KMS-11 (cell line): ENCODE data around the gene CRABP1.

Source experiments
- H2AFZ ChIP-seq: fragments of 200-600 bp; sonication (generic); 2 replicates; pipeline ENCODE4 v1.6.1; 2016; ENCODE audit warnings: antibody characterized with exemption, mixed run types, low read depth
- H3K27ac ChIP-seq: fragments of 200-600 bp; sonication (generic); 2 replicates; pipeline ENCODE4 v1.6.1; 2016; ENCODE audit warnings: mild to moderate bottlenecking, mixed run types
- H3K27me3 ChIP-seq: fragments of 200-600 bp; sonication (generic); 2 replicates; pipeline ENCODE4 v1.6.1; 2017; ENCODE audit warnings: mild to moderate bottlenecking, low read depth, mixed run types, moderate library complexity; ENCODE audit not compliant: insufficient read depth
- H3K36me3 ChIP-seq: fragments of 200-600 bp; sonication (generic); 2 replicates; pipeline ENCODE4 v1.6.1; 2017; ENCODE audit warnings: mild to moderate bottlenecking, mixed run types; ENCODE audit not compliant: insufficient read depth
- H3K4me1 ChIP-seq: fragments of 200-600 bp; sonication (generic); 2 replicates; pipeline ENCODE4 v1.6.1; 2016; ENCODE audit warnings: mild to moderate bottlenecking, low read depth, mixed run types; ENCODE audit not compliant: poor library complexity, severe bottlenecking
- H3K4me2 ChIP-seq: fragments of 200-600 bp; sonication (generic); 2 replicates; pipeline ENCODE4 v1.7.0; 2016; ENCODE audit warnings: mild to moderate bottlenecking, mixed run types
- H3K4me3 ChIP-seq: fragments of 200-600 bp; sonication (generic); IDR thresholded peaks from 2 replicates; pipeline ENCODE4 v1.6.1; 2017; ENCODE audit warnings: low read depth, low read length, mixed read lengths; ENCODE audit not compliant: insufficient read depth
- H3K79me2 ChIP-seq: fragments of 200-600 bp; sonication (generic); 2 replicates; pipeline ENCODE4 v1.6.1; 2016; ENCODE audit warnings: low read depth, mixed run types; ENCODE audit not compliant: insufficient read depth
- H3K9ac ChIP-seq: fragments of 200-600 bp; sonication (generic); 2 replicates; pipeline ENCODE4 v1.6.1; 2016; ENCODE audit warnings: mild to moderate bottlenecking, mixed run types
- H4K20me1 ChIP-seq: fragments of 200-600 bp; sonication (generic); 2 replicates; pipeline ENCODE4 v1.6.1; 2016; ENCODE audit warnings: mild to moderate bottlenecking, mixed run types; ENCODE audit not compliant: insufficient read depth
- CTCF ChIP-seq: fragments of 200-600 bp; sonication (generic); conservative IDR thresholded peaks from 2 replicates; pipeline ENCODE4 v1.6.1; 2017; ENCODE audit warnings: low read depth, mild to moderate bottlenecking, antibody characterized with exemption, low read length, moderate library complexity, mixed read lengths

The CRABP1 gene

GRCh38 chr15:78315686-78316282 lies 24.4 kb upstream of the CRABP1 start:
- no peak overlapping the region for H2AFZ ChIP-seq
- no peak overlapping the region for H3K9ac ChIP-seq

GRCh38 chr15:78316283-78317083 lies 23.7 kb upstream of the CRABP1 start:
- H2AFZ ChIP-seq: no peak overlapping the region
- H3K4me3 ChIP-seq: no peak overlapping the region
- no peaks in the 10 kb centered on the region for H4K20me1 ChIP-seq
- H3K79me2 ChIP-seq: no peaks in the 10 kb centered on the region
- no peaks in the 10 kb centered on the region for H3K4me1 ChIP-seq
- H3K27me3 ChIP-seq: no peaks in the 10 kb centered on the region
- H3K4me2 ChIP-seq: no peak overlapping the region
- H3K27ac ChIP-seq: no peak overlapping the region
- no peaks in the 10 kb centered on the region for H3K36me3 ChIP-seq
- TF ChIP-seq CTCF: no peak
- no peak overlapping the region for H3K9ac ChIP-seq

More at GRCh38 chr15:78315686-78316282, 24.4 kb upstream of the CRABP1 start:
- Histone ChIP-seq H3K27ac (no peak overlapping the region), H3K36me3 (no peaks in the 10 kb centered on the region), H3K4me1 (no peaks in the 10 kb centered on the region), H4K20me1 (no peaks in the 10 kb centered on the region), H3K27me3 (no peaks in the 10 kb centered on the region), H3K79me2 (no peaks in the 10 kb centered on the region), H3K4me2 (no peak overlapping the region), H3K4me3 (no peak overlapping the region)
- TF ChIP-seq CTCF: no peak

GRCh38 chr15:78317145-78317836 lies 22.9 kb upstream of the CRABP1 start:
- Histone ChIP-seq H3K4me2 (no peak overlapping the region), H2AFZ (no peak overlapping the region), H4K20me1 (no peaks in the 10 kb centered on the region), H3K79me2 (no peaks in the 10 kb centered on the region), H3K36me3 (no peaks in the 10 kb centered on the region), H3K4me3 (no peak overlapping the region), H3K4me1 (no peaks in the 10 kb centered on the region), H3K27ac (no peak overlapping the region), H3K27me3 (no peaks in the 10 kb centered on the region), H3K9ac (no peak overlapping the region)
- no peak for TF ChIP-seq CTCF

- H4K20me1 ChIP-seq: no peaks in the 10 kb centered on the region
Observed at GRCh38 chr15:78319588-78319987, 20.6 kb upstream of the CRABP1 start.

More at GRCh38 chr15:78319588-78319987, 20.6 kb upstream of the CRABP1 start:
- Histone ChIP-seq H3K27me3 (no peaks in the 10 kb centered on the region), H3K27ac (no peak overlapping the region), H3K4me2 (no peak overlapping the region), H3K9ac (no peak overlapping the region), H2AFZ (no peak overlapping the region), H3K4me1 (no peaks in the 10 kb centered on the region), H3K36me3 (no peaks in the 10 kb centered on the region), H3K4me3 (no peak overlapping the region), H3K79me2 (no peaks in the 10 kb centered on the region)
- TF ChIP-seq CTCF: no peak
